Left ventricle myocardium superior (tissue), 1 donor: ENCODE data around the gene CHAD. TPM values are rescaled to one million over a fixed set of nuclear protein-coding genes. Genes with fewer than 3 reads are reported as not detected.
A peak's percentile ranks its signal among the peaks of the same experiment; 100 is the strongest.

Experiments used
- ATAC-seq: fragments of 200-7000 bp; cut with Tn5 transposase; one replicate; pipeline ENCODE4 v1.9.1; 2020; ENCODE audit warnings: mild to moderate bottlenecking, moderate library complexity
- DNase-seq: peaks from one replicate; pipeline ENCODE4 v3.0.0-alpha.2; 2020
- intact Hi-C: fragments of 100-400 bp; cut with micrococcal nuclease; formaldehyde crosslinking; loops from one replicate; pipeline ENCODE4 v1.11.0; 2022
- total RNA-seq: library from RNA; stranded (reverse); fragmentation: NEBNext Ultra II Directional; extraction: Animal tissue kit (Norgen Biotek cat#: 25700); gene quantifications from one replicate; pipeline ENCODE4 v1.2.1, GENCODE V29; 2021
- donor health status: DM: no; HTN: yes; CAD: no; lungs with severe emphysema.

CHAD gene
- total RNA-seq, 1 donor from 2014 or later, result 0.32 TPM

- intact Hi-C loops, result no loop called here
- DNase-seq (no peak), ATAC-seq (no peak)
These were observed 29.6 kb upstream of the CHAD start for GRCh38 chr17:50498021-50498874.

GRCh38 chr17:50495918-50496317, 27.2 kb upstream of the CHAD start:
- intact Hi-C loops, result no loop called here
- ATAC-seq (no peak), DNase-seq (no peak)

- DNase-seq (no peak), ATAC-seq (no peak)
- intact Hi-C loops, result no loop called here
These were observed 26.6 kb upstream of the CHAD start for GRCh38 chr17:50495217-50495823.

- intact Hi-C loops, result no loop called here
- DNase-seq, result no peak
These were observed 25.1 kb upstream of the CHAD start for GRCh38 chr17:50493744-50494143.

GRCh38 chr17:50492214-50492613, 23.5 kb upstream of the CHAD start:
- DNase-seq (no peak), ATAC-seq (no peak)
- intact Hi-C loops, result no loop called here

More at GRCh38 chr17:50493744-50494143, 25.1 kb upstream of the CHAD start:
- no peak for ATAC-seq

GRCh38 chr17:50491505-50491904, 22.8 kb upstream of the CHAD start:
- intact Hi-C loops, result no loop called here
- ATAC-seq, result no peak
- no peak for DNase-seq

GRCh38 chr17:50488880-50489279, 20.2 kb upstream of the CHAD start:
- ATAC-seq, result no peak
- no peak for DNase-seq
- intact Hi-C loops, result loop anchor here (10.0 kb wide), 1 partner anchor 136 kb away; no protein-coding TSS in a partner anchor

- DNase-seq (no peak), ATAC-seq (no peak)
- intact Hi-C loops, result loop anchor here (10.0 kb wide), 1 partner anchor 137 kb away; no protein-coding TSS in a partner anchor
These were observed 18.8 kb upstream of the CHAD start for GRCh38 chr17:50487213-50488096.

- intact Hi-C loops, result loop anchor here (5.0 to 10.0 kb wide), 2 partner anchors 58 to 140 kb away; no protein-coding TSS in a partner anchor
- DNase-seq (no peak), ATAC-seq (no peak)
These were observed 15.9 kb upstream of the CHAD start for GRCh38 chr17:50484386-50485155.

GRCh38 chr17:50483266-50483665, 14.6 kb upstream of the CHAD start:
- intact Hi-C loops, result loop anchor here (5.0 to 10.0 kb wide), 2 partner anchors 59 to 142 kb away; no protein-coding TSS in a partner anchor
- no peak for ATAC-seq
- DNase-seq, result no peak

GRCh38 chr17:50482516-50482915, 13.8 kb upstream of the CHAD start:
- intact Hi-C loops, result loop anchor here (5.0 to 10.0 kb wide), 2 partner anchors 60 to 142 kb away; no protein-coding TSS in a partner anchor
- DNase-seq, result peak; percentile 95
- peak; percentile 64 for ATAC-seq

- ATAC-seq, result no peak
- DNase-seq, result no peak
- intact Hi-C loops, result loop anchor here (5.0 to 10.0 kb wide), 2 partner anchors 60 to 143 kb away; no protein-coding TSS in a partner anchor
These were observed 13.4 kb upstream of the CHAD start for GRCh38 chr17:50482110-50482509.

GRCh38 chr17:50481648-50482047, 13.0 kb upstream of the CHAD start:
- DNase-seq (no peak), ATAC-seq (no peak)
- intact Hi-C loops, result loop anchor here (5.0 to 10.0 kb wide), 2 partner anchors 61 to 143 kb away; no protein-coding TSS in a partner anchor

GRCh38 chr17:50480854-50481490, 12.3 kb upstream of the CHAD start:
- ATAC-seq (no peak), DNase-seq (no peak)
- intact Hi-C loops, result loop anchor here (5.0 to 10.0 kb wide), 2 partner anchors 61 to 144 kb away; no protein-coding TSS in a partner anchor

GRCh38 chr17:50480142-50480764, 11.6 kb upstream of the CHAD start:
- intact Hi-C loops, result loop anchor here (5.0 to 10.0 kb wide), 2 partner anchors 62 to 145 kb away; no protein-coding TSS in a partner anchor
- ATAC-seq (no peak), DNase-seq (no peak)

GRCh38 chr17:50479522-50480141, 11.0 kb upstream of the CHAD start:
- DNase-seq (peak; percentile 82), ATAC-seq (peak; percentile 62)
- intact Hi-C loops, result loop anchor here (5.0 to 10.0 kb wide), 2 partner anchors 63 to 145 kb away; no protein-coding TSS in a partner anchor
